GM12892 (cell line): Measurements from ENCODE around the gene CENPP.

ENCODE experiments used
- POLR2A ChIP-seq: IDR thresholded peaks from 2 replicates; pipeline ENCODE4 v1.6.1; 2011; ENCODE audit warnings: low read depth, low read length, control low read depth
- POLR2AphosphoS5 ChIP-seq: IDR thresholded peaks from 2 replicates; pipeline ENCODE4 v1.6.1; 2011; ENCODE audit warnings: low read depth, low read length, control low read depth
- TAF1 ChIP-seq: IDR thresholded peaks from 2 replicates; pipeline ENCODE4 v1.6.1; 2011; ENCODE audit warnings: low read depth, mild to moderate bottlenecking, control low read depth, low read length, borderline replicate concordance

GRCh38 chr9:92619601-92620300 is 294.0 kb downstream of the CENPP start:
- TF ChIP-seq POLR2AphosphoS5 (no peak), POLR2A (no peak), TAF1 (no peak)
